SK-N-SH treated with all-trans-retinoic acid at 6 μM for 48 hours (cell line): ENCODE measurements around the gene ULBP3.
"Not testable (repeated sequence)": the region's sequence is repeated elsewhere in the genome, so short reads cannot be mapped to it uniquely, and the experiment has no call there.

Source experiments
- ATAC-seq: fragments of 200-7000 bp; cut with Tn5 transposase; 3 replicates; pipeline ENCODE4 v1.9.1; 2020; ENCODE audit warnings: mild to moderate bottlenecking, moderate library complexity
- ARNTL ChIP-seq: fragments of 450-650 bp; formaldehyde crosslinking; IDR thresholded peaks from 2 replicates; pipeline ENCODE4 v1.5.0; 2020; ENCODE audit warnings: low read depth, mild to moderate bottlenecking, moderate library complexity, borderline replicate concordance
- BACH2 ChIP-seq: fragments of 250-450 bp; sonication (Bioruptor Pico); IDR thresholded peaks from 2 replicates; pipeline ENCODE4 v1.9.0; 2021; ENCODE audit warnings: mild to moderate bottlenecking, borderline replicate concordance
- CREB5 ChIP-seq: fragments of 250-450 bp; sonication (Bioruptor Pico); IDR thresholded peaks from 2 replicates; pipeline ENCODE4 v1.5.1; 2020; ENCODE audit warnings: low read depth, mild to moderate bottlenecking, moderate library complexity
- CSRNP3 ChIP-seq: fragments of 250-450 bp; sonication (Bioruptor Pico); IDR thresholded peaks from 2 replicates; pipeline ENCODE4 v1.5.1; 2021; ENCODE audit warnings: mild to moderate bottlenecking, moderate library complexity
- GLIS3 ChIP-seq: fragments of 250-450 bp; sonication (Bioruptor Pico); IDR thresholded peaks from 2 replicates; pipeline ENCODE4 v1.5.0; 2020; ENCODE audit warnings: mild to moderate bottlenecking, moderate library complexity
- ISL1 ChIP-seq: fragments of 250-450 bp; sonication (Bioruptor Pico); IDR thresholded peaks from 2 replicates; pipeline ENCODE4 v2.1.2; 2022; ENCODE audit warnings: mild to moderate bottlenecking, moderate library complexity
- OSR1 ChIP-seq: fragments of 250-450 bp; sonication (Bioruptor Pico); IDR thresholded peaks from 2 replicates; pipeline ENCODE4 v1.8.0; 2022; ENCODE audit warnings: moderate library complexity, mild to moderate bottlenecking, inconsistent platforms
- PATZ1 ChIP-seq: fragments of 250-450 bp; sonication (Bioruptor Pico); IDR thresholded peaks from 2 replicates; pipeline ENCODE4 v1.8.0; 2020; ENCODE audit warnings: mild to moderate bottlenecking, moderate library complexity, borderline replicate concordance
- RARB ChIP-seq: fragments of 250-450 bp; sonication (Bioruptor Pico); IDR thresholded peaks from 2 replicates; pipeline ENCODE4 v1.8.0; 2021; ENCODE audit warnings: mild to moderate bottlenecking, moderate library complexity
- SNAI2 ChIP-seq: fragments of 250-450 bp; sonication (Bioruptor Pico); IDR thresholded peaks from 2 replicates; pipeline ENCODE4 v1.5.0; 2020; ENCODE audit warnings: mild to moderate bottlenecking, moderate library complexity
- TCF4 ChIP-seq: fragments of 250-450 bp; sonication (Bioruptor Pico); IDR thresholded peaks from 2 replicates; pipeline ENCODE4 v1.8.0; 2021; ENCODE audit warnings: mild to moderate bottlenecking, moderate library complexity, borderline replicate concordance
- TOX ChIP-seq: fragments of 250-450 bp; sonication (Bioruptor Pico); IDR thresholded peaks from 2 replicates; pipeline ENCODE4 v1.8.0; 2021; ENCODE audit warnings: mild to moderate bottlenecking, moderate library complexity, borderline replicate concordance
- TSHZ2 ChIP-seq: fragments of 250-450 bp; sonication (Bioruptor Pico); IDR thresholded peaks from 2 replicates; pipeline ENCODE4 v1.5.0; 2020; ENCODE audit warnings: mild to moderate bottlenecking, moderate library complexity
- ZC3H10 ChIP-seq: fragments of 250-450 bp; sonication (Bioruptor Pico); IDR thresholded peaks from 2 replicates; pipeline ENCODE4 v1.5.1; 2021; ENCODE audit warnings: mild to moderate bottlenecking, moderate library complexity
- ZFP3 ChIP-seq: fragments of 250-450 bp; sonication (Bioruptor Pico); IDR thresholded peaks from 2 replicates; pipeline ENCODE4 v1.5.0; 2020; ENCODE audit warnings: mild to moderate bottlenecking, moderate library complexity
- ZFP30 ChIP-seq: fragments of 450-650 bp; formaldehyde crosslinking; IDR thresholded peaks from 2 replicates; pipeline ENCODE4 v1.5.0; 2022; ENCODE audit warnings: mild to moderate bottlenecking, moderate library complexity
- ZNF565 ChIP-seq: fragments of 450-650 bp; formaldehyde crosslinking; conservative IDR thresholded peaks from 2 replicates; pipeline ENCODE4 v1.5.0; 2020; ENCODE audit warnings: low read depth, mild to moderate bottlenecking, moderate library complexity
- ZNF70 ChIP-seq: fragments of 450-650 bp; formaldehyde crosslinking; IDR thresholded peaks from 2 replicates; pipeline ENCODE4 v1.5.0; 2020; ENCODE audit warnings: mild to moderate bottlenecking, moderate library complexity
- ZNF8 ChIP-seq: fragments of 450-650 bp; formaldehyde crosslinking; IDR thresholded peaks from 2 replicates; pipeline ENCODE4 v1.5.0; 2020; ENCODE audit warnings: mild to moderate bottlenecking, moderate library complexity

Gene ULBP3

GRCh38 chr6:150075034-150075421, 6.1 kb upstream of the ULBP3 start:
- ATAC-seq: no peak
- TF ChIP-seq ZNF565 (CRISPR knock-in tag): no peak
- no peak for TF ChIP-seq CSRNP3 (CRISPR knock-in tag)
- no peak for TF ChIP-seq ZNF70 (CRISPR knock-in tag)
- no peak for TF ChIP-seq ZC3H10
- TF ChIP-seq ISL1 (CRISPR knock-in tag): no peak
- TF ChIP-seq TSHZ2 (CRISPR knock-in tag): no peak
- TF ChIP-seq ZFP30 (CRISPR knock-in tag): no peak
- TF ChIP-seq CREB5: no peak
- TF ChIP-seq BACH2 (CRISPR knock-in tag): no peak
- TF ChIP-seq TCF4: no peak
- no peak for TF ChIP-seq ZNF8
- no peak for TF ChIP-seq ARNTL (CRISPR knock-in tag)
- no peak for TF ChIP-seq OSR1
- no peak for TF ChIP-seq ZFP3 (CRISPR knock-in tag)
- TF ChIP-seq TOX (CRISPR knock-in tag): no peak

- ATAC-seq: not testable (repeated sequence)
Observed at GRCh38 chr6:150074396-150075033, 5.6 kb upstream of the ULBP3 start.

GRCh38 chr6:150072201-150072600, 3.3 kb upstream of the ULBP3 start:
- no peak for TF ChIP-seq BACH2 (CRISPR knock-in tag)
- TF ChIP-seq ZNF70 (CRISPR knock-in tag): no peak
- TF ChIP-seq SNAI2 (CRISPR knock-in tag): no peak
- no peak for TF ChIP-seq TCF4
- no peak for TF ChIP-seq GLIS3 (CRISPR knock-in tag)
- TF ChIP-seq RARB (CRISPR knock-in tag): no peak
- no peak for ATAC-seq

GRCh38 chr6:150070236-150070818, 1.4 kb upstream of the ULBP3 start:
- no peak for ATAC-seq
- TF ChIP-seq RARB (CRISPR knock-in tag) (no peak), TSHZ2 (CRISPR knock-in tag) (no peak), ARNTL (CRISPR knock-in tag) (no peak), PATZ1 (no peak), ZFP3 (CRISPR knock-in tag) (no peak), TOX (CRISPR knock-in tag) (no peak)
- TF ChIP-seq, all 23 proteins: peak for 0
